GM18867 (cell line): ENCODE measurements around the gene TTC12.

Experiments used
- ATAC-seq: cut with Tn5 transposase; IDR thresholded peaks from one replicate; pipeline ENCODE4 v1.9.1; 2021; ENCODE audit warnings: mild to moderate bottlenecking, moderate library complexity; ENCODE audit not compliant: unreplicated experiment

TTC12 gene, protein sequence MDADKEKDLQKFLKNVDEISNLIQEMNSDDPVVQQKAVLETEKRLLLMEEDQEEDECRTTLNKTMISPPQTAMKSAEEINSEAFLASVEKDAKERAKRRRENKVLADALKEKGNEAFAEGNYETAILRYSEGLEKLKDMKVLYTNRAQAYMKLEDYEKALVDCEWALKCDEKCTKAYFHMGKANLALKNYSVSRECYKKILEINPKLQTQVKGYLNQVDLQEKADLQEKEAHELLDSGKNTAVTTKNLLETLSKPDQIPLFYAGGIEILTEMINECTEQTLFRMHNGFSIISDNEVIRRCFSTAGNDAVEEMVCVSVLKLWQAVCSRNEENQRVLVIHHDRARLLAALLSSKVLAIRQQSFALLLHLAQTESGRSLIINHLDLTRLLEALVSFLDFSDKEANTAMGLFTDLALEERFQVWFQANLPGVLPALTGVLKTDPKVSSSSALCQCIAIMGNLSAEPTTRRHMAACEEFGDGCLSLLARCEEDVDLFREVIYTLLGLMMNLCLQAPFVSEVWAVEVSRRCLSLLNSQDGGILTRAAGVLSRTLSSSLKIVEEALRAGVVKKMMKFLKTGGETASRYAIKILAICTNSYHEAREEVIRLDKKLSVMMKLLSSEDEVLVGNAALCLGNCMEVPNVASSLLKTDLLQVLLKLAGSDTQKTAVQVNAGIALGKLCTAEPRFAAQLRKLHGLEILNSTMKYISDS

DNA sequence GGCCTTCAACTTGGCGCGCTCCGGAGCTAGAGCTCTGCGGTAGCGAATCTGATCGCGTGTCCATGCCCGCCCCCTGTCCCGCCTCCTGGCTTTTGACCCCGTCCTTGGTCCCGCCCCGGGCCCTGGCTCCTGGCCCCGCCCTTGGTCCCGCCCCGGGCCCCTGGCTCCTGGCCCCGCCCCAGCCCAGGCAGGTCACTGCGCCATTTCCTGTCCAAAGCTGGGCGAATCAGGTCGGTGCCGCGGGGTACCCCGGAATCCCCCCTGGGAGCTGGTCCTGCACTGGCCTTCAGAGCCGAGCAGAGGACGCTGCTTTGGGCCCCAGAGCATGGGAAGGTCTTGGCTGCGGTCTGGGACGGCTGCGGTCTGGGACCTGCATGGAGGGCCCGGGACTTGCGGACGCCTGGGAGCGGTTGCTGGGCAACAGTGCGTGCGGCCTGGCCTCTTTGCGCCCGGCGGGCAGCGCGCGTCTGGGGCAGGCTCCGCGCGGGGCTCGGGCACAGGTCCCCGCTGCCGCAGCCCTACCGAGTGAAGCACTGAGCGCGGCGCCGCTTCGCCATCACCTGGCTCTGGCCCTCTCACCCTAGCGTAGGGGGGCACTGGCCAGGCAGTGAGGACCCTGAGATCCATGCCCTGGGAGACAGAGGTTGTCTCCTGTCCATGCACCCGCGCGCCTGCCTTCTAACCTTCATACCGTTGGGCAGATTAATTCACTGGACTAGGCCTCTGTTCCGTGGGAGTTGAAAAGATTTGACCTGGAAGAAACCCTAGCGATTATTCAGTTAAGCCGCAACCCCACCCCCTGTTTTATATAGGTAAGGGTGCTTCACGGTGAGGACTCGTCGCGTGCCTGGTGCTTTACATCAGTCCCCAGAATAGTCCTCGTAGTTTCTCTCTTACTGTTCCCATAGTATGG, at the start of gene TTC12:
TTC12 (plus strand) TSS at position 195 of the 913 bp plus-strand sequence. CDS start 1,675 bp downstream, outside the sequence.
- ATAC-seq = peak; percentile 98

DNA sequence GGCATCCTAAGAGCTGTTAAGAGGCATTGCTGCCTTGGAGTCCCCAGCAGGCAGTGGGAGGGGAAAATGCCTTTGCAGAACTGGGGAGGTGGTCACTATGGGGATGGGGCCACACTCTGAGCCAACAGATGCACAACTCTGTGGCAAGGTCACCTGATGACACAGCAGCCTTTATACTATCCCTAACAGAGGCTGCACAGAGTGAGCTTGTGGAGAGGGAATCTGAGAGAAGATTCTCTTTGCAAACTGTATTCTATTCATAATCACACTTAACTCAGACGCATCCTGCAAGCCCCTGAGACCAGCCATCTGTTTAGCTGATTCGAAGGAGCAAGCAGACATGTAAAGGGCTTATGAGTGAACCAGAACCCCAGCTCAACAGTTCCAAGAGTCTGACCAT, 49.0 kb upstream of the TTC12 start:
- ATAC-seq = no peak

DNA sequence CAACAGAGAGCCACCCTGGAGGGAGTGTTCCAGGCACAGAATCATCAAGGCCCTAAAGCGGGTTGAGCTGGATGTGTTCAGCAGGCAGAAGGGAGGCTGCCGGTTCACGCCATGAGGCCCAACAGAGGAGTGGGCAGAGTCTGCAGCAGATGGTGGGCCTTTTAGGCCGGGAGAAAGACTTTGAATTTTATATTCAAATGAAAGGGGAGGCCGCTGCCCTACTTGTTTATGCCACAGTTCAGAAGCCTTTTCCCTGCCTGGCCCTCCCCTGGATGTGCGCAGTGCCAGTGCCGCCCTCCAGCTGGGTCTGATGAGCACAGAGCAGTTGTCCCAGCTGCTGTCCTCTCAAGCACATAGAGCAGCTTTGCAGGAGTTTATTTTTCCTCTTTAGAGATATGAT, 46.9 kb upstream of the TTC12 start:
- no peak for ATAC-seq

- no peak for ATAC-seq
Observed at GRCh38 chr11:113269096-113269495, 45.3 kb upstream of the TTC12 start.

DNA sequence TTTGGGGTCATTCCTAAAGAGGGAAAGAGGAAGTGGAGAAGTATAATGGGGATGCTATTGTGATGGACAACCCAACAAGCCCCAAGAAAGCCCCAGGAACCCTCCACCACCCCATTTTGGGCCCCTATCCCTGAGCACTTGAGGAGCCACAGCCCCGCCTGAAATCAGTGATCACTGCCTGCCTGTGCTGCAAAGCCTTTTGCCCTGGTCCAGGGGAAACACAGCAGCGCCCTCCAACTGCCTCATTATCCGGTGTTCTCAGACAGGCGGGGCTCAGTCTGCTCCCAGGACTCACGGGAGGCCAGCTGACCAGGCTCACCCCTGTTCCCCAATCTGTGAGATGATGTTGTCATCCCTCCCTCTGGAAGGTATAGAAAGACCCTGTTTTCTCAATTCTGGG, 44.7 kb upstream of the TTC12 start:
- no peak for ATAC-seq

- no peak for ATAC-seq
Observed at GRCh38 chr11:113270080-113270479, 44.3 kb upstream of the TTC12 start.

GRCh38 chr11:113271551-113272245, 42.7 kb upstream of the TTC12 start:
- ATAC-seq = no peak

GRCh38 chr11:113272281-113272680, 42.1 kb upstream of the TTC12 start:
- ATAC-seq = no peak

DNA sequence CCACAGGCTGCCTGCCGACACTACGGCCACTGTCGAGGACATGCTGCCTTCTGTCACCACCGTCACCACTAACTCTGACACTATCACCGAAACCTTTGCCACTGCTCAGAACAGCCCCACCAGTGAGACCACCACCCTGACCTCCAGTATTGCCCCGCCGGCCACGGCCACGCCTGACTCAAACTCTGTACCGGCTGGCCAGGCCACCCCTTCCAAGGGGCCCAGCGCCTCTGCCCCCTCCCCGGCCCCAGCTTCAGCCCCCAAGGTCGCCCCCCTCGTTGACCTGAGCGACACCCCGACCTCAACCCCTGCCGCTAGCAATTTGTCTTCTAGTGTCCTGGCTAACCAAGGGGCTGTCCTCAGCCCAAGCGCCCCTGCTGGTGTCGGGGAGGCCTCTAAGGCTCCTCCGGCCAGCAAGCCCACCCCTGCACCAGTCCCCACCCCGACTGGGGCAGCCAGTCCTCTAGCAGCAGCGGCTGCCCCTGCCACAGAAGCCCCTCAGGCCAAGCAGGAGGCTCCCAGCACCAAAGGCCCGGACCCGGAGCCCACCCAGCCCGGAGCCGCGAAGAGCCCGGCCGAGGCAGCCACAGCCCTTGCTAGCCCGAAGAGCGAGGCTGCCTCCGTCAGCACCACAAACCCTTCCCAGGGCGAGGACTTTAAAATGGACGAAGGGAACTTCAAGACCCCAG, 41.3 kb upstream of the TTC12 start:
- ATAC-seq = no peak

- no peak for ATAC-seq
Observed at GRCh38 chr11:113273720-113274119, 40.7 kb upstream of the TTC12 start.

DNA sequence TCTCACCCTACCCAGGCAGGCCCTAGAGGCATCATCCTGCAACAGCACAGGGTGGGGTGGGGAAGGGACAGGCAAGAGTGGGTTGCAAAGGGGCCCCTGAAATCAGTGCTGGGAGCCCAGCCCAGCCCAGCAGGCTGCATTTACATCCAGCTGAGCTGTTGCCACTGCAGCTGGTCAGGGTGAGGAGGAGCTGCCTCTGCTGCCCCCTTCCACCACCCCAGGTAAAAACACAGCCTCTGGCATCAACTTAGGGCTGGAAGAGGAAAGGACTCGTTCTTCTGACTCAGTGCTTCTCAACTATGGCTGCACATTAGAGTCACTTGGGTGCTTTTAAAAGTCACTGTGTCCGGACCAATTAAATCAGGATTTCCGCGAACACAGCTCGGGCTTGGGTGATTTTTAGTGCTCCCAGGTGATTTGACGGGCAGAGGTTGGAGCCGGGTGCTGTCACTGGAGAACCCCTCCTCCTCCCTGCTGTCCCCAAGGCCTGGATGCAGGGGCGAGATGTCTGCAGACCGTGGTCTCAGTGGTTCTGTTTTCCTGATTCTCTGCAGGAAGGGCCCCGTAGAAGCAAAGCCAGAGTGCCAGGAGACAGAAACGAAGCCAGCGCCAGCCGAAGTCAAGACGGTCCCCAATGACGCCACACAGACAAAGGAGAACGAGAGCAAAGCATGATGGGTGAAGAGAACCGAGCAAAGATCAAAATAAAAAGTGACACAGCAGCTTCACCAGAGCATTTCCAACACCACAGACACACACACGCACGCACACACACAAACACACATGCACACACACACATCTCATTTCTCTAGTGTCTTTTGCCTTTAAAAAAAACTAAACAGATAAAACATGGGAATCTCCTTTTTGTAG, 39.4 kb upstream of the TTC12 start:
- ATAC-seq = no peak

GRCh38 chr11:113275602-113276001, 38.8 kb upstream of the TTC12 start:
- ATAC-seq = no peak

DNA sequence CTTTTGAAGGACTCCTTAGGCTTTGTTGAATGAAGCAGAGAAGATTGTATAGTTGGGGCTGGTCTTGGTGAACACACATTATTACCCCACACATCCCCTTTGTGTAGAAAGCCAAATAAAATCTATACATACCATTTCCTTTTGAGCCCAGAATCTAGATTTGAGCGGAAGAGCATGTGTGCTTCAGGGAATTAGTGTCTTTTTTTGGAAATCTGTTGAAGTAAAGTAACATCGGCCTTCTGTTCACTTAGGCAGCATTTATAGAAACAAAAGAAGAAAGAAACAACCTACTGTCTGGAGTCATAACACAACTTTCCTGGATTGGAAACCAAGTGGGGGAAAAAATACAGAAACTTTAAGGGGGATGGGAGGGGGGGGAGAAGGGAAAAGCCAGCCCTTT, 37.9 kb upstream of the TTC12 start:
- ATAC-seq = no peak

- ATAC-seq = no peak
Observed at GRCh38 chr11:113277907-113278306, 36.5 kb upstream of the TTC12 start.

DNA sequence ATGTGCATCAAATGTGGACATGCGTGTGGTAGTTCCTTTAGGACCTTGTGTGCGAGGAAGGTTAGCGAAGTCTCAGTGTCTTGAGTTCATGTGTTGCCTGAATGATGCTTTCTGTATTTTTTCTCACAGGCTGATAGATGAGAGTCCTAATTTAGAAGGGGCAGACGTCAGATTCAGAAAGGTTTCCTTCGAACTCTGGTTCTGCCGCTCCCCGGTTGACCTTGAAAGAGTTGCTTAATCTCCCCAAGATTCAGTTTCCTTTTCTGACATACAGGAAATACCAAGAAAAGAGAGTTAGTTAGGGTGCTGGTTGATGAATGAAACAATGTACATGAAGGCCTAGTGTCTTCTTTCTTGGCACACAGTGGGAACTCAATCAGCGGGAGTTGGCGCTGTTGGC, 35.9 kb upstream of the TTC12 start:
- ATAC-seq = no peak

DNA sequence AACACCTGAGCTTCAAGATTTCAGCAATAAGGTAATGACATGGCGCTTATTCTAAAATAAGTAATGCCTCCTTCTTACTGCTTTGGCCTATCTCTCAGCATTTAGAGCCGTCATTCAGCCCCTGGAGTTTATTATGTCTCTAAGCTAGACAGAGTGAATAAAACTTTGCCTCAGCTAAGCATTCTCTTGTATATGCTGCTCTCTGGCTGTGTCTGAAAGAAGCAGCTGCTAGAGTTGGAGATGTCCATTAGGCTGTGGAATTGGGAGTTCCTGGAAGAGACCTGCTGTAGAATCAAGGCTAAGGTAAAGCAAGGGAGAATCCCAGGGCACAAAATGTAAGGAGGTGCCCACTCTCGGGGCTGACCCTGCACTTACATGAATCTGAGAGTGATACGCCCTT, 35.5 kb upstream of the TTC12 start:
- no peak for ATAC-seq

DNA sequence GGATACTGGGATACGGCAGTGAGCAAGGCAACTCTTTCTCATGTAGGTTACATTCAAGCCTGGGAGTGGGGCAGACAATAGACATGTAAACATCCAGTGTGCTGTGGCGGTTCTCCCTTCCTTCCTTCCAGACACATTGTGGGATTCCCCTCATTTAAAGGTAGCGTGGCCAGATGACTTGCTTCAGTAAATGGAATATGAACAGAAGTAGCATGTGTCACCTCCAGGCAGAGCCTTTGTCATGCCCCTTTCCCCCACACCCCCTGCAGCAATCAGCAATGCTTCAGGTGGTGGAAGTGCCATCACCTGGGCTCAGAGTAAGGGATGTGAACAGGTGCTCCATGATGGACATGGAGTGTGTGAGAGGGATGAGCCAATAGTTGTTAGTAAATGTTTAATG, 34.8 kb upstream of the TTC12 start:
- no peak for ATAC-seq

DNA sequence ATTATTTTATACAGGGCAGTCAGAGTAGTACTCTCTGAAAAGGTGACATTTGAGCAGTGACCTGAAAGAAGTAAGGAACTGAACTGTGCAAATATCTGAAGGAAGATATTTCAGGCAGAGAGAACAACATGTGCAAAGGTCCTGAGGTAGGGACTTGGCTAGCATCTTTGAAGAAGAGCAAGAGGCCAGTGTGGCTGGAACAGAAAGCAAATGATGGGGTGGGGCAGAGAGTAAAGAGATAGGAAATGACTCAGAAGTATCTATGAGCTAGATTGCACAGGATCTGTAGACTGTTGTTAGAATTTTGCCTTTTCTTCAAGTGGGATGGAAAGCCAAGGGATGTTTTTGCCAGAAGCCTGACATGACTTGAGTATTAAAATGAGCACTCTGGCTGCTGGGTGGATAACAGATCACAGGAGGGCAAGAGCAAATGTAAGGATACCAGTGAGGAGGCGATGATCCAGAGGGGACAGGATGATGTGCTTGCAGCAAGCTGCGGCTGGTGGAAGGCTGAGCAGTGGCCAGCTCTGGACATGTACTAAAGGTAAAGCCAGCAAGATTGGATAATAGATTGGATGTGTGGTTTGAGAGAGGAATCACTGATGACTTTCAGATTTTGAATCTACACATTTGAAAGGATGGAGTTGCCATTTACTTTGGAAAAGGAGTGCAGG, 33.2 kb upstream of the TTC12 start:
- no peak for ATAC-seq
